GM12878 (cell line): ENCODE data around the gene CRAMP1.
A peak's percentile ranks its signal among the peaks of the same experiment; 100 is the strongest.

Experiments used
- ELK1 ChIP-seq: IDR thresholded peaks from 2 replicates; pipeline ENCODE4 v1.6.1; 2012; ENCODE audit warnings: low read depth, low read length, improper control_type of control experiment
- POU2F2 ChIP-seq: IDR thresholded peaks from 3 replicates; pipeline ENCODE4 v1.6.1; 2011; ENCODE audit warnings: low read depth, mild to moderate bottlenecking, low read length, borderline replicate concordance
- RUNX3 ChIP-seq: IDR thresholded peaks from 2 replicates; pipeline ENCODE4 v1.6.1; 2012; ENCODE audit warnings: low read length, inconsistent platforms
- ZNF274 ChIP-seq: IDR thresholded peaks from one replicate; pipeline ENCODE4 v1.8.0; 2011; ENCODE audit not compliant: insufficient read length, insufficient read depth

GRCh38 chr16:1612320-1613111 is at the start of gene CRAMP1:
- TF ChIP-seq ZNF274: no peak
- TF ChIP-seq POU2F2: no peak
- TF ChIP-seq ELK1: 0 out of 2 replicates have a peak, but pooled peaks have one; percentile 71
- TF ChIP-seq RUNX3: no peak
